ENCODE data around the gene TPT1. TPM values are rescaled to one million over a fixed set of nuclear protein-coding genes. Genes with fewer than 3 reads are reported as not detected.

The TPT1 gene
- total and polyA plus RNA-seq, 2 donors (not counting 1 experiment from before 2014, with no cell fraction given) = 2,507 to 4,871 TPM

DNA sequence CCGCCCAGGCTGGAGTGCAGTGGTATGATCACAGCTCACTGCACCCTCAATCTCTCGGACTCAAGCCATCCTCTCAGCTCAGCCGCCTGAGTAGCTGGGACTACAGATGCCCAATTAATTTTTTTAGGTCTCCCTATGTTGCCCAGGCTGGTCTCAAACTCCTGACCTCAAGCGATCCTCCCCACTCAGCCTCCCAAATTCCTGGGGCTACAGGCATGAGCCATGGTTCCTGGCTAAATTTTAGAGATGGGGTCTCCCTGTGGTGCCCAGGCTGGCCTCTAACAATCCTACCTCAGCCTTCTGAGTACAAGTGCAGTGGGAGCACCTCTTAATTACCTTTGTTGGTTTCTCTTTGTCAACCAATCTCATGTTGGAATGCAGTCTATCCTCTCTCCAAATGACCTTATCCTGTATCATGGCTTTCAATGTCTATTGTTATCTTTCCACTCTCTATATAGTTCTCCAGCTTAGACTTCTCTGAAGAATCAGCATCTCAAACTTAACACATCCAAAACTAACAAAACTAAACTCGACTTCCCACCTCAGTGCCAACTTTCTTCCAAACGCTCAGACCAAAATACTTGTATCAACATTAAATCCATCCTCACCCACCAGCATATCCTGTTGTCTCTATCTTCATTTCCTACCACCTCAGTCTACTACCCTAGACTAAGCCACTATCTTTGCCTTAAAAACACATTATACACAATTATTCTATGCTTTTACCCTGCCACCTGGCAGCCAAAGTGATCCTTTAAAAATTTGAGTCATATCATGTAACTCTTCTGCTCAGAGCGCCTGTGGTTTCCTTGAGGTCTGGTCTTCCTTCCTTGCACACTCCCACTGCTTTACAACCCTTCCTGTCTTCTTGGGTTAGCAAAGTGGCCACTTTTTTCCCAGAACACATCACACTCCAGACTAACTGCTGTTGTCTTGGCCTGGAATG, 6.7 kb downstream of the TPT1 start:
- Histone ChIP-seq H3K9me3 (ENCODE audit: control extremely low read depth in 1 of 3, control insufficient read depth in 2 of 3, insufficient read depth in 1 of 3, low read length in 2 of 3) (no peaks in the 10 kb centered on the region), H3K36me3 (replicated peaks in 1 of 2; ENCODE audit: control extremely low read depth in 1 of 2, control insufficient read depth in 1 of 2, extremely low read depth in 1 of 2, insufficient read depth in 2 of 2, low read length in 1 of 2) (peaks cover 3 to 43% of the 10 kb centered on the region in 2 experiments), H4K20me1 (ENCODE audit: control insufficient read depth, insufficient read depth, low read length, poor library complexity, severe bottlenecking) (peaks cover 34% of the 10 kb centered on the region), H3K4me1 (ENCODE audit: control insufficient read depth in 2 of 2, insufficient read depth in 2 of 2, low read length in 2 of 2) (peaks cover 30 to 36% of the 10 kb centered on the region in 2 donors), H3K27me3 (replicated peaks in 1 of 4; ENCODE audit: control extremely low read depth in 1 of 4, control insufficient read depth in 3 of 4, insufficient read depth in 4 of 4, low read length in 3 of 4) (no peaks in the 10 kb centered on the region), H2AFZ (ENCODE audit: insufficient read depth, low read depth, low read length, poor library complexity, severe bottlenecking) (no peak overlapping the region), H3K79me2 (ENCODE audit: control insufficient read depth, insufficient read depth, low read length) (peaks cover 12% of the 10 kb centered on the region), H3K9ac (ENCODE audit: low read length) (no peak overlapping the region), H3K4me3 (ENCODE audit: control extremely low read depth in 1 of 5, extremely low read depth in 1 of 5, insufficient read depth in 1 of 5, low read depth in 2 of 5, low read length in 4 of 5) (no peak overlapping the region), H3K27ac (ENCODE audit: low read length in 2 of 2) (peak overlapping the region in 1 of 2 donors; percentile 61), H3K4me2 (replicated peaks; ENCODE audit: low read depth, low read length, poor library complexity, severe bottlenecking) (no peak overlapping the region)
- WGBS (ENCODE audit: insufficient coverage) = 26% methylated on average over 6 of the region's 7 CpGs
- intact Hi-C loops (cut with micrococcal nuclease) = no loop called here
- Mint-ChIP-seq H3K4me1 (peaks cover 70% of the 10 kb centered on the region), H3K27ac (peak overlapping the region; percentile 61), H3K9me3 (ENCODE audit: insufficient read depth) (no peaks in the 10 kb centered on the region), H3K4me3 (no peak overlapping the region), H3K27me3 (no peaks in the 10 kb centered on the region)
- ChIA-PET CTCF (interaction anchor here (1.4 kb wide), 1 partner anchor 287 kb away, joined by 5 read pairs; no protein-coding TSS in a partner anchor), POLR2A (no interaction called here)
- ATAC-seq (ENCODE audit: low read depth) (no peak), DNase-seq (no peak)
- TF ChIP-seq, protein P1, sequence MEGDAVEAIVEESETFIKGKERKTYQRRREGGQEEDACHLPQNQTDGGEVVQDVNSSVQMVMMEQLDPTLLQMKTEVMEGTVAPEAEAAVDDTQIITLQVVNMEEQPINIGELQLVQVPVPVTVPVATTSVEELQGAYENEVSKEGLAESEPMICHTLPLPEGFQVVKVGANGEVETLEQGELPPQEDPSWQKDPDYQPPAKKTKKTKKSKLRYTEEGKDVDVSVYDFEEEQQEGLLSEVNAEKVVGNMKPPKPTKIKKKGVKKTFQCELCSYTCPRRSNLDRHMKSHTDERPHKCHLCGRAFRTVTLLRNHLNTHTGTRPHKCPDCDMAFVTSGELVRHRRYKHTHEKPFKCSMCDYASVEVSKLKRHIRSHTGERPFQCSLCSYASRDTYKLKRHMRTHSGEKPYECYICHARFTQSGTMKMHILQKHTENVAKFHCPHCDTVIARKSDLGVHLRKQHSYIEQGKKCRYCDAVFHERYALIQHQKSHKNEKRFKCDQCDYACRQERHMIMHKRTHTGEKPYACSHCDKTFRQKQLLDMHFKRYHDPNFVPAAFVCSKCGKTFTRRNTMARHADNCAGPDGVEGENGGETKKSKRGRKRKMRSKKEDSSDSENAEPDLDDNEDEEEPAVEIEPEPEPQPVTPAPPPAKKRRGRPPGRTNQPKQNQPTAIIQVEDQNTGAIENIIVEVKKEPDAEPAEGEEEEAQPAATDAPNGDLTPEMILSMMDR (IDR thresholded peaks at IDR 0.05) = no peak
- TF ChIP-seq EZH2 (IDR thresholded peaks at IDR 0.05; ENCODE audit: borderline replicate concordance, insufficient read depth, low read depth, low read length, poor library complexity, severe bottlenecking) = no peak
